GM23338 (cell line): Measurements from ENCODE around the gene RNF17.

Experiments
- CREB1 ChIP-seq: fragments of 250-450 bp; sonication (Bioruptor Pico); IDR thresholded peaks from 2 replicates; pipeline ENCODE4 v1.5.0; 2020; ENCODE audit warnings: low read depth, mild to moderate bottlenecking, moderate library complexity
- EZH2 ChIP-seq: fragments of 200-600 bp; sonication (generic); IDR thresholded peaks from one replicate; pipeline ENCODE4 v1.8.0; 2017; ENCODE audit warnings: antibody characterized with exemption, mild to moderate bottlenecking, low read depth; ENCODE audit not compliant: unreplicated experiment
- EZH2phosphoT487 ChIP-seq: fragments of 200-600 bp; sonication (generic); IDR thresholded peaks from one replicate; pipeline ENCODE4 v1.8.1; 2018; ENCODE audit warnings: antibody characterized with exemption; ENCODE audit not compliant: unreplicated experiment
- JUNB ChIP-seq: IDR thresholded peaks from one replicate; pipeline ENCODE4 v1.6.1; 2016; ENCODE audit warnings: antibody characterized with exemption; ENCODE audit not compliant: unreplicated experiment
- NANOG ChIP-seq: IDR thresholded peaks from 2 replicates; pipeline ENCODE4 v1.6.1; 2016; ENCODE audit warnings: antibody characterized with exemption, borderline replicate concordance
- POLR2AphosphoS5 ChIP-seq: IDR thresholded peaks from 2 replicates; pipeline ENCODE4 v1.6.1; 2016; ENCODE audit warnings: antibody characterized with exemption, low read depth
- TF ChIP-seq, protein P1 (sequence below), 2 experiments: fragments of 200-600 bp in 1 of 2; sonication (generic) in 1 of 2; conservative IDR thresholded peaks; 2 replicates each; pipeline versions ENCODE4 v1.5.1 to v1.6.1; 2016 to 2017; ENCODE audit warnings: antibody characterized with exemption in 2 of 2, low read depth in 2 of 2, mild to moderate bottlenecking in 2 of 2, moderate library complexity in 1 of 2
- TF ChIP-seq, protein P2 (sequence below): IDR thresholded peaks from one replicate; pipeline ENCODE4 v1.6.1; 2018; ENCODE audit warnings: antibody characterized with exemption; ENCODE audit not compliant: unreplicated experiment
- TF ChIP-seq, protein P3 (sequence below): IDR thresholded peaks from 2 replicates; pipeline ENCODE4 v1.6.1; 2016; ENCODE audit warnings: antibody characterized with exemption

DNA sequence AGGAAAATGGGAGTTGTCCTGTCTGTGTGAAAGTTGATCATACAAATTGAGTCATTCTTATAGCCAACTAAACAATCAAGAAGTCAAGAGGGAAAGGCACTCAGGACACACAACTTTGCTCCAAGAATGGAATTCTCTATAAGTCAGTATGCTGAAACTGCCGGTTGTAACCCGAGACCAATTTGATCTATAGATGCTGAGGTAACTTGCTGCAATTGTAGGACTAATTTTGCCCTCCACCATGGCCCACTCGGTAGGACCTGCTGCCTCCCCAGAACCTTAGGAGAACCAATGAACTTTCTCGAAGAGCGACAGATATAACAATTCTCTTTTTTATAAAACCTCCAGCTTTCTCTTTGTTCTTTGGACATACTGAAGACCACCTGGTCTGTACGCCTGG, 157.0 kb downstream of the RNF17 start:
- TF ChIP-seq JUNB (no peak), EZH2phosphoT487 (no peak), EZH2 (no peak), POLR2AphosphoS5 (no peak), NANOG (no peak), CREB1 (CRISPR knock-in tag) (no peak)
- TF ChIP-seq, protein P1, sequence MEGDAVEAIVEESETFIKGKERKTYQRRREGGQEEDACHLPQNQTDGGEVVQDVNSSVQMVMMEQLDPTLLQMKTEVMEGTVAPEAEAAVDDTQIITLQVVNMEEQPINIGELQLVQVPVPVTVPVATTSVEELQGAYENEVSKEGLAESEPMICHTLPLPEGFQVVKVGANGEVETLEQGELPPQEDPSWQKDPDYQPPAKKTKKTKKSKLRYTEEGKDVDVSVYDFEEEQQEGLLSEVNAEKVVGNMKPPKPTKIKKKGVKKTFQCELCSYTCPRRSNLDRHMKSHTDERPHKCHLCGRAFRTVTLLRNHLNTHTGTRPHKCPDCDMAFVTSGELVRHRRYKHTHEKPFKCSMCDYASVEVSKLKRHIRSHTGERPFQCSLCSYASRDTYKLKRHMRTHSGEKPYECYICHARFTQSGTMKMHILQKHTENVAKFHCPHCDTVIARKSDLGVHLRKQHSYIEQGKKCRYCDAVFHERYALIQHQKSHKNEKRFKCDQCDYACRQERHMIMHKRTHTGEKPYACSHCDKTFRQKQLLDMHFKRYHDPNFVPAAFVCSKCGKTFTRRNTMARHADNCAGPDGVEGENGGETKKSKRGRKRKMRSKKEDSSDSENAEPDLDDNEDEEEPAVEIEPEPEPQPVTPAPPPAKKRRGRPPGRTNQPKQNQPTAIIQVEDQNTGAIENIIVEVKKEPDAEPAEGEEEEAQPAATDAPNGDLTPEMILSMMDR (conservative IDR thresholded peaks at IDR 0.05; ENCODE audit: low read depth in 2 of 2), result no peak
- TF ChIP-seq, protein P2, sequence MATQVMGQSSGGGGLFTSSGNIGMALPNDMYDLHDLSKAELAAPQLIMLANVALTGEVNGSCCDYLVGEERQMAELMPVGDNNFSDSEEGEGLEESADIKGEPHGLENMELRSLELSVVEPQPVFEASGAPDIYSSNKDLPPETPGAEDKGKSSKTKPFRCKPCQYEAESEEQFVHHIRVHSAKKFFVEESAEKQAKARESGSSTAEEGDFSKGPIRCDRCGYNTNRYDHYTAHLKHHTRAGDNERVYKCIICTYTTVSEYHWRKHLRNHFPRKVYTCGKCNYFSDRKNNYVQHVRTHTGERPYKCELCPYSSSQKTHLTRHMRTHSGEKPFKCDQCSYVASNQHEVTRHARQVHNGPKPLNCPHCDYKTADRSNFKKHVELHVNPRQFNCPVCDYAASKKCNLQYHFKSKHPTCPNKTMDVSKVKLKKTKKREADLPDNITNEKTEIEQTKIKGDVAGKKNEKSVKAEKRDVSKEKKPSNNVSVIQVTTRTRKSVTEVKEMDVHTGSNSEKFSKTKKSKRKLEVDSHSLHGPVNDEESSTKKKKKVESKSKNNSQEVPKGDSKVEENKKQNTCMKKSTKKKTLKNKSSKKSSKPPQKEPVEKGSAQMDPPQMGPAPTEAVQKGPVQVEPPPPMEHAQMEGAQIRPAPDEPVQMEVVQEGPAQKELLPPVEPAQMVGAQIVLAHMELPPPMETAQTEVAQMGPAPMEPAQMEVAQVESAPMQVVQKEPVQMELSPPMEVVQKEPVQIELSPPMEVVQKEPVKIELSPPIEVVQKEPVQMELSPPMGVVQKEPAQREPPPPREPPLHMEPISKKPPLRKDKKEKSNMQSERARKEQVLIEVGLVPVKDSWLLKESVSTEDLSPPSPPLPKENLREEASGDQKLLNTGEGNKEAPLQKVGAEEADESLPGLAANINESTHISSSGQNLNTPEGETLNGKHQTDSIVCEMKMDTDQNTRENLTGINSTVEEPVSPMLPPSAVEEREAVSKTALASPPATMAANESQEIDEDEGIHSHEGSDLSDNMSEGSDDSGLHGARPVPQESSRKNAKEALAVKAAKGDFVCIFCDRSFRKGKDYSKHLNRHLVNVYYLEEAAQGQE, result no peak
- TF ChIP-seq, protein P3, sequence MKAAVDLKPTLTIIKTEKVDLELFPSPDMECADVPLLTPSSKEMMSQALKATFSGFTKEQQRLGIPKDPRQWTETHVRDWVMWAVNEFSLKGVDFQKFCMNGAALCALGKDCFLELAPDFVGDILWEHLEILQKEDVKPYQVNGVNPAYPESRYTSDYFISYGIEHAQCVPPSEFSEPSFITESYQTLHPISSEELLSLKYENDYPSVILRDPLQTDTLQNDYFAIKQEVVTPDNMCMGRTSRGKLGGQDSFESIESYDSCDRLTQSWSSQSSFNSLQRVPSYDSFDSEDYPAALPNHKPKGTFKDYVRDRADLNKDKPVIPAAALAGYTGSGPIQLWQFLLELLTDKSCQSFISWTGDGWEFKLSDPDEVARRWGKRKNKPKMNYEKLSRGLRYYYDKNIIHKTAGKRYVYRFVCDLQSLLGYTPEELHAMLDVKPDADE, result no peak
